GM19372 (cell line): ENCODE measurements around the gene CUX1.
"Not testable (repeated sequence)": the region's sequence is repeated elsewhere in the genome, so short reads cannot be mapped to it uniquely, and the experiment has no call there.

Source experiments
- ATAC-seq: cut with Tn5 transposase; IDR thresholded peaks from one replicate; pipeline ENCODE4 v1.9.1; 2021; ENCODE audit warnings: mild to moderate bottlenecking, low read depth, moderate library complexity; ENCODE audit not compliant: unreplicated experiment

The CUX1 gene

GRCh38 chr7:102214477-102215072 lies 397.1 kb downstream of the CUX1 start:
- no peak for ATAC-seq

GRCh38 chr7:102215256-102215655 lies 397.8 kb downstream of the CUX1 start:
- ATAC-seq: no peak

- no peak for ATAC-seq
These were observed 398.3 kb downstream of the CUX1 start for GRCh38 chr7:102215711-102216110.

- ATAC-seq: no peak
These were observed 399.3 kb downstream of the CUX1 start for GRCh38 chr7:102216573-102217314.

GRCh38 chr7:102220229-102220850 lies 402.9 kb downstream of the CUX1 start:
- no peak for ATAC-seq

GRCh38 chr7:102220960-102221800 lies 403.8 kb downstream of the CUX1 start:
- no peak for ATAC-seq

GRCh38 chr7:102221961-102222360 lies 404.5 kb downstream of the CUX1 start:
- no peak for ATAC-seq

- ATAC-seq: no peak
These were observed 405.0 kb downstream of the CUX1 start for GRCh38 chr7:102222445-102222844.

- no peak for ATAC-seq
These were observed 405.8 kb downstream of the CUX1 start for GRCh38 chr7:102223184-102223583.

GRCh38 chr7:102225025-102225424 lies 407.6 kb downstream of the CUX1 start:
- no peak for ATAC-seq

GRCh38 chr7:102227371-102227770 lies 409.9 kb downstream of the CUX1 start:
- no peak for ATAC-seq

GRCh38 chr7:102228935-102229334 lies 411.5 kb downstream of the CUX1 start:
- ATAC-seq: no peak

- ATAC-seq: not testable (repeated sequence)
These were observed 412.7 kb downstream of the CUX1 start for GRCh38 chr7:102230162-102230561.

GRCh38 chr7:102230593-102230992 lies 413.2 kb downstream of the CUX1 start:
- ATAC-seq: no peak

- ATAC-seq: no peak
These were observed 415.3 kb downstream of the CUX1 start for GRCh38 chr7:102232611-102233286.

- ATAC-seq: no peak
These were observed 416.7 kb downstream of the CUX1 start for GRCh38 chr7:102234131-102234530.

GRCh38 chr7:102234801-102235550 lies 417.6 kb downstream of the CUX1 start:
- no peak for ATAC-seq

- ATAC-seq: no peak
These were observed 418.7 kb downstream of the CUX1 start for GRCh38 chr7:102236102-102236501.

- no peak for ATAC-seq
These were observed 419.3 kb downstream of the CUX1 start for GRCh38 chr7:102236592-102237287.
